OCI-LY1 (cell line): ENCODE data around the gene ALKBH7.

Experiments used
- H2AFZ ChIP-seq: fragments of 200-600 bp; sonication (generic), shearing (Covaris generic); 2 replicates; pipeline ENCODE4 v1.6.0; 2014; ENCODE audit warnings: antibody characterized with exemption, mild to moderate bottlenecking, low read length
- H3F3A ChIP-seq: fragments of 200-600 bp; sonication (generic), shearing (Covaris generic); 2 replicates; pipeline ENCODE4 v1.6.0; 2014; ENCODE audit warnings: mild to moderate bottlenecking, antibody characterized with exemption, low read length, moderate library complexity; ENCODE audit not compliant: insufficient read depth
- H3K27ac ChIP-seq: fragments of 200-600 bp; sonication (generic); 2 replicates; pipeline ENCODE4 v1.5.1; 2014; ENCODE audit warnings: low read length, mixed run types, mild to moderate bottlenecking, low read depth; ENCODE audit not compliant: poor library complexity, severe bottlenecking
- H3K27me3 ChIP-seq: fragments of 200-600 bp; sonication (generic); 2 replicates; pipeline ENCODE4 v1.6.0; 2014; ENCODE audit warnings: antibody characterized with exemption, mild to moderate bottlenecking, low read length, moderate library complexity; ENCODE audit not compliant: insufficient read depth
- H3K36me3 ChIP-seq: fragments of 200-600 bp; sonication (generic); 2 replicates; pipeline ENCODE4 v1.6.1; 2014; ENCODE audit warnings: mild to moderate bottlenecking, antibody characterized with exemption, low read length, moderate library complexity, mixed read lengths; ENCODE audit not compliant: insufficient read depth
- H3K4me1 ChIP-seq: fragments of 200-600 bp; sonication (generic); 2 replicates; pipeline ENCODE4 v1.5.1; 2014; ENCODE audit warnings: mild to moderate bottlenecking, low read length, moderate library complexity; ENCODE audit not compliant: insufficient read depth, severe bottlenecking
- H3K4me2 ChIP-seq: fragments of 200-600 bp; sonication (generic), shearing (Covaris generic); 2 replicates; pipeline ENCODE4 v1.6.1; 2014; ENCODE audit warnings: low read length
- H3K4me3 ChIP-seq: fragments of 200-600 bp; sonication (generic); 2 replicates; pipeline ENCODE4 v1.5.1; 2014; ENCODE audit warnings: low read length, low read depth, mild to moderate bottlenecking, mixed read lengths; ENCODE audit not compliant: poor library complexity, severe bottlenecking
- H3K79me2 ChIP-seq: fragments of 200-600 bp; shearing (Covaris generic); 2 replicates; pipeline ENCODE4 v1.6.1; 2016; ENCODE audit warnings: mixed run types, low read length, mixed read lengths; ENCODE audit not compliant: insufficient read depth
- H3K9ac ChIP-seq: fragments of 200-600 bp; sonication (generic), shearing (Covaris generic); 2 replicates; pipeline ENCODE4 v1.6.1; 2014; ENCODE audit warnings: mild to moderate bottlenecking, low read length, mixed read lengths
- H3K9me2 ChIP-seq: fragments of 200-600 bp; sonication (generic), shearing (Covaris generic); 2 replicates; pipeline ENCODE4 v1.6.1; 2014; ENCODE audit warnings: low read depth, mild to moderate bottlenecking, low read length, mixed read lengths
- H3K9me3 ChIP-seq: fragments of 200-600 bp; shearing (Covaris generic); 2 replicates; pipeline ENCODE4 v1.6.1; 2014; ENCODE audit warnings: low read length, mixed read lengths
- H4K20me1 ChIP-seq: fragments of 200-600 bp; sonication (generic), shearing (Covaris generic); 2 replicates; pipeline ENCODE4 v1.6.0; 2016; ENCODE audit warnings: mild to moderate bottlenecking, low read length; ENCODE audit not compliant: insufficient read depth
- CTCF ChIP-seq: fragments of 200-600 bp; sonication (generic), shearing (Covaris generic); IDR thresholded peaks from 2 replicates; pipeline ENCODE4 v1.5.1; 2017; ENCODE audit warnings: mild to moderate bottlenecking, antibody characterized with exemption, low read length, moderate library complexity, mixed read lengths
- EZH2 ChIP-seq: fragments of 200-600 bp; sonication (generic), shearing (Covaris generic); IDR thresholded peaks from 2 replicates; pipeline ENCODE4 v1.8.0; 2017; ENCODE audit warnings: borderline replicate concordance, mixed run types, mild to moderate bottlenecking, antibody characterized with exemption, low read length, moderate library complexity, mixed read lengths

The ALKBH7 gene

DNA sequence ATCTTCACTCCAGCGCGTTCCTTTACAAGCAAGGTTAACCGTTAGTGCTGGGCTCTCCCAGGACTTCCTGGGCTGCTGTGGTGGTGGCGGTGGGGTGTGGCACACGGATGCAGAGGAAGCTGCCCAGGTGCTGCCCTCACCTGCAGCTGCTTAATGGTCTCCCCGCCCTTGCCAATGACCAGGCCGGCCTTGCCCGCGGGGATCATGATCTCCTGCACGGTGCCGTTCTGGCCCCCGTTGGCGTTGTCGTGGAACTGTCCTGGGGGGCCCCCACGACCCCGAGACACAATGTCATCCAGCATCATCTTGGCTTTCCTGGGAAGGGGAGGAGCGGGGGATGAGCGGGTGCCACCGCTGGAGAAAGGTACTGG lies 46.0 kb downstream of the ALKBH7 start:
- H3K36me3 ChIP-seq = peaks cover 95% of the 10 kb centered on the region
- no peak overlapping the region for H2AFZ ChIP-seq
- no peaks in the 10 kb centered on the region for H3K27me3 ChIP-seq
- peaks cover 16% of the 10 kb centered on the region for H3K4me1 ChIP-seq
- no peak overlapping the region for H3K9ac ChIP-seq
- H3K9me2 ChIP-seq = no peaks in the 10 kb centered on the region
- no peaks in the 10 kb centered on the region for H4K20me1 ChIP-seq
- H3K4me3 ChIP-seq = no peak overlapping the region
- peaks cover 37% of the 10 kb centered on the region for H3K79me2 ChIP-seq
- H3K27ac ChIP-seq = no peak overlapping the region
- no peak overlapping the region for H3K4me2 ChIP-seq
- TF ChIP-seq EZH2 (no peak), CTCF (no peak)
- H3K9me3 ChIP-seq = no peaks in the 10 kb centered on the region
- H3F3A ChIP-seq = no peaks in the 10 kb centered on the region

- H3K9ac ChIP-seq = no peak overlapping the region
- no peaks in the 10 kb centered on the region for H3K27me3 ChIP-seq
- TF ChIP-seq EZH2 = no peak
- no peak for TF ChIP-seq CTCF
- H4K20me1 ChIP-seq = no peaks in the 10 kb centered on the region
- peaks cover 23% of the 10 kb centered on the region for H3K4me1 ChIP-seq
- no peak overlapping the region for H2AFZ ChIP-seq
- no peak overlapping the region for H3K4me3 ChIP-seq
- no peak overlapping the region for H3K27ac ChIP-seq
- H3F3A ChIP-seq = no peaks in the 10 kb centered on the region
- no peaks in the 10 kb centered on the region for H3K9me3 ChIP-seq
- H3K79me2 ChIP-seq = peaks cover 43% of the 10 kb centered on the region
- H3K36me3 ChIP-seq = peaks cover 74% of the 10 kb centered on the region
- H3K4me2 ChIP-seq = no peak overlapping the region
- no peaks in the 10 kb centered on the region for H3K9me2 ChIP-seq
Observed at GRCh38 chr19:6421075-6422014, 48.8 kb downstream of the ALKBH7 start.

- Histone ChIP-seq H3K79me2 (peaks cover 43% of the 10 kb centered on the region), H3K27ac (no peak overlapping the region)
Observed at GRCh38 chr19:6423499-6424194, 51.1 kb downstream of the ALKBH7 start.

More at GRCh38 chr19:6423499-6424194, 51.1 kb downstream of the ALKBH7 start:
- Histone ChIP-seq H3K27me3 (no peaks in the 10 kb centered on the region), H3K4me1 (peaks cover 23% of the 10 kb centered on the region), H3K4me2 (peak overlapping the region; percentile 86), H3K4me3 (peak overlapping the region; percentile 94), H3K9me2 (no peaks in the 10 kb centered on the region), H3F3A (no peaks in the 10 kb centered on the region), H3K36me3 (peaks cover 51% of the 10 kb centered on the region), H4K20me1 (no peaks in the 10 kb centered on the region), H2AFZ (no peak overlapping the region), H3K9ac (peak overlapping the region; percentile 86), H3K9me3 (no peaks in the 10 kb centered on the region)
- TF ChIP-seq CTCF = no peak
- no peak for TF ChIP-seq EZH2
